HepG2 (cell line): ENCODE measurements around the gene ENO1. TPM values are rescaled to one million over a fixed set of nuclear protein-coding genes. Genes with fewer than 3 reads are reported as not detected.

Experiments
- ASH2L ChIP-seq: fragments of 300-600, 200-600 bp; sonication (generic); IDR thresholded peaks from 2 replicates; pipeline ENCODE4 v1.7.0; 2017; ENCODE audit warnings: low read depth, mild to moderate bottlenecking, moderate library complexity, mixed read lengths, low read length; ENCODE audit not compliant: insufficient read length
- ATF3 ChIP-seq: sonication (generic); formaldehyde crosslinking; IDR thresholded peaks from 2 replicates; pipeline ENCODE4 v1.4.0; 2020; ENCODE audit warnings: missing genetic modification reagents
- ATRX ChIP-seq: sonication (generic); formaldehyde crosslinking; IDR thresholded peaks from 2 replicates; pipeline ENCODE4 v1.4.0; 2020; ENCODE audit warnings: missing genetic modification reagents, borderline replicate concordance
- BRCA1 ChIP-seq: sonication (generic); formaldehyde crosslinking; IDR thresholded peaks from 2 replicates; pipeline ENCODE4 v1.4.0; 2020; ENCODE audit warnings: missing genetic modification reagents
- CENPX ChIP-seq: sonication (generic); formaldehyde crosslinking; IDR thresholded peaks from 2 replicates; pipeline ENCODE4 v1.9.0; 2021; ENCODE audit warnings: mild to moderate bottlenecking, missing genetic modification reagents, moderate library complexity
- NCOR1 ChIP-seq: fragments of 200-600 bp; sonication (generic); IDR thresholded peaks from 2 replicates; pipeline ENCODE4 v1.7.0; 2017; ENCODE audit warnings: antibody characterized with exemption, low read length, borderline replicate concordance
- NFE2 ChIP-seq: sonication (generic); formaldehyde crosslinking; IDR thresholded peaks from 2 replicates; pipeline ENCODE4 v1.4.0; 2020; ENCODE audit warnings: missing genetic modification reagents
- NONO ChIP-seq, 2 experiments: fragments of 450-650 bp in 1 of 2; sonication (generic) in 1 of 2; formaldehyde crosslinking in 1 of 2; IDR thresholded peaks in 1 of 2; conservative IDR thresholded peaks in 1 of 2; 2 replicates each; pipeline versions ENCODE4 v1.6.1 to v1.8.0; 2017 to 2022; ENCODE audit warnings: mild to moderate bottlenecking in 1 of 2, missing genetic modification reagents in 1 of 2, moderate library complexity in 1 of 2
- NPAS2 ChIP-seq: sonication (generic); formaldehyde crosslinking; IDR thresholded peaks from 2 replicates; pipeline ENCODE4 v1.8.0; 2022; ENCODE audit warnings: mild to moderate bottlenecking, missing genetic modification reagents, borderline replicate concordance
- PHB2 ChIP-seq: fragments of 450-650 bp; IDR thresholded peaks from 2 replicates; pipeline ENCODE4 v1.6.1; 2018; ENCODE audit not compliant: partially characterized antibody
- POLR2G ChIP-seq: fragments of 200-400 bp; formaldehyde crosslinking; IDR thresholded peaks from 2 replicates; pipeline ENCODE4 v1.6.1; 2018; ENCODE audit warnings: mild to moderate bottlenecking, low read depth, low read length, moderate library complexity
- RBFOX2 ChIP-seq: fragments of 200-400 bp; formaldehyde crosslinking; IDR thresholded peaks from 2 replicates; pipeline ENCODE4 v1.6.1; 2017; ENCODE audit warnings: low read depth, mild to moderate bottlenecking, low read length
- RBM22 ChIP-seq: fragments of 200-400 bp; formaldehyde crosslinking; optimal IDR thresholded peaks from 2 replicates; pipeline ENCODE3; 2017; ENCODE audit warnings: mild to moderate bottlenecking, low read length, moderate library complexity
- RBM39 ChIP-seq: fragments of 200-400 bp; formaldehyde crosslinking; IDR thresholded peaks from one replicate; pipeline ENCODE4 v1.6.1; 2018; ENCODE audit warnings: antibody characterized with exemption, mild to moderate bottlenecking, low read depth, low read length; ENCODE audit not compliant: poor library complexity, severe bottlenecking
- SMAD1 ChIP-seq: sonication (generic); formaldehyde crosslinking; IDR thresholded peaks from 2 replicates; pipeline ENCODE4 v1.4.0; 2020; ENCODE audit warnings: missing genetic modification reagents, low read depth, mild to moderate bottlenecking, borderline replicate concordance
- ZMYM3 ChIP-seq: sonication (generic); formaldehyde crosslinking; IDR thresholded peaks from 2 replicates; pipeline ENCODE4 v1.5.1; 2020; ENCODE audit warnings: mild to moderate bottlenecking, missing genetic modification reagents
- ZNF143 ChIP-seq: sonication (generic); formaldehyde crosslinking; IDR thresholded peaks from 2 replicates; pipeline ENCODE4 v1.4.0; 2020; ENCODE audit warnings: missing genetic modification reagents
- ZNF263 ChIP-seq: sonication (generic); formaldehyde crosslinking; IDR thresholded peaks from 2 replicates; pipeline ENCODE4 v1.4.0; 2020; ENCODE audit warnings: missing genetic modification reagents
- ZNF747 ChIP-seq: sonication (generic); formaldehyde crosslinking; IDR thresholded peaks from 2 replicates; pipeline ENCODE4 v1.8.1; 2023; ENCODE audit warnings: missing genetic modification reagents, mild to moderate bottlenecking, borderline replicate concordance
- ZSCAN29 ChIP-seq: sonication (generic); formaldehyde crosslinking; conservative IDR thresholded peaks from 2 replicates; pipeline ENCODE4 v1.4.0; 2020; ENCODE audit warnings: mild to moderate bottlenecking, missing genetic modification reagents
- polyA plus RNA-seq, 8 experiments: library from polyadenylated mRNA; depleted of rRNA in 3 of 8; stranded (reverse) in 7 of 8; unstranded in 1 of 8; fragments of >200 nt; fragmentation: Illumina TruSeq in 4 of 8; extraction: Trizol in 4 of 8; gene quantifications; 2 replicates each; pipeline versions ENCODE4 v1.2.1 to v1.2.3, GENCODE V29; 2011 to 2016; ENCODE audit warnings: low read depth in 4 of 8, missing spikeins in 1 of 8, mixed read lengths in 1 of 8; ENCODE audit not compliant: insufficient read depth in 1 of 8
- total RNA-seq, 5 experiments: library from RNA; depleted of rRNA; stranded (reverse); fragments of >200 nt; fragmentation: Illumina TruSeq; extraction: Trizol; gene quantifications; 2 replicates each; pipeline ENCODE4 v1.2.3, GENCODE V29; 2016; ENCODE audit warnings: low read depth in 1 of 5
- TF ChIP-seq, protein P1 (sequence below): sonication (generic); formaldehyde crosslinking; IDR thresholded peaks from 2 replicates; pipeline ENCODE4 v1.9.0; 2022; ENCODE audit warnings: low read depth, missing genetic modification reagents
- TF ChIP-seq, protein P2 (sequence below): IDR thresholded peaks from 2 replicates; pipeline ENCODE4 v1.6.1; 2016; ENCODE audit warnings: control low read depth
- TF ChIP-seq, protein P3 (sequence below): sonication (generic); formaldehyde crosslinking; IDR thresholded peaks from 2 replicates; pipeline ENCODE4 v1.4.0; 2020; ENCODE audit warnings: low read depth, missing genetic modification reagents

ENO1 gene
- total and polyA plus RNA-seq, 2 of the 13 experiments (the other 11 are each of a cell fraction or from before 2014, with no cell fraction given) = 1,559 to 3,103 TPM

DNA sequence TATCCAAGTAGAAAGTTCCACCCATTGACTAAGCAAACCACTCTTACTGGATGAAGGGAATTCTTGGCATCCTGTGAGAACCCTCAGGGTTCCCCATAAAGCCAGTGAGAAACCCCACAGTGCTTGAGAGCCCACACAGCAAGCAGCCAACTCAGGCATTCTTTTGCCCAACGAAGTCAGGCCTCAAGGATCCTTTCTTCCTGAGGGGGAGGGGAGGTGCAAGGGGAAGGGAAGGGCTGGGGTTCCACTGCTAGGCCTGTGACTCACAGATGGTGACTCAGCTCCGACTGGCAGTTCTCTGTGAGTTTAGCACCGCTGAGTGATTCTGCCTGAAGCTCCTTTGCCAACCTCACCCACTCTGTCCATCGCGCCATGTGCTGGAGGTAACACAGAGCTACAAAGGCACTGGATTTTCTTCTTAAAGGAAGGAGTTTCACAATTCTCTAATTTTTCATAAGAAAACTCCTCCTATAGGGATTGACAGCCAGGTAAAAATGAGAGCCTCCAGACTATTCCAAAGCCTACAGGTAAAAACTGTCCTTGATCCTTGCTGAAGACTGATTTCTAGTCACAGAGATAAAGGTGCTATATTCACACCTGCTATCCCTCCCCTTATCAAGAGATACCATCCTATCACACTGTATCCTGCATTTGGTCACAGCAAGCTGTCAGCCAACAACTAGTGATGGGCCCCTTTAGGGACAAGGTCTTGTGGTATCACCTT is 4.8 kb downstream of the ENO1 start (continued):
- no peak for TF ChIP-seq ZNF263 (CRISPR knock-in tag)
- TF ChIP-seq ZNF747 (CRISPR knock-in tag) = no peak
- no peak for TF ChIP-seq CENPX
- no peak for TF ChIP-seq ZNF143 (CRISPR knock-in tag)
- TF ChIP-seq ZMYM3 (CRISPR knock-in tag) = no peak
- TF ChIP-seq, protein P1, sequence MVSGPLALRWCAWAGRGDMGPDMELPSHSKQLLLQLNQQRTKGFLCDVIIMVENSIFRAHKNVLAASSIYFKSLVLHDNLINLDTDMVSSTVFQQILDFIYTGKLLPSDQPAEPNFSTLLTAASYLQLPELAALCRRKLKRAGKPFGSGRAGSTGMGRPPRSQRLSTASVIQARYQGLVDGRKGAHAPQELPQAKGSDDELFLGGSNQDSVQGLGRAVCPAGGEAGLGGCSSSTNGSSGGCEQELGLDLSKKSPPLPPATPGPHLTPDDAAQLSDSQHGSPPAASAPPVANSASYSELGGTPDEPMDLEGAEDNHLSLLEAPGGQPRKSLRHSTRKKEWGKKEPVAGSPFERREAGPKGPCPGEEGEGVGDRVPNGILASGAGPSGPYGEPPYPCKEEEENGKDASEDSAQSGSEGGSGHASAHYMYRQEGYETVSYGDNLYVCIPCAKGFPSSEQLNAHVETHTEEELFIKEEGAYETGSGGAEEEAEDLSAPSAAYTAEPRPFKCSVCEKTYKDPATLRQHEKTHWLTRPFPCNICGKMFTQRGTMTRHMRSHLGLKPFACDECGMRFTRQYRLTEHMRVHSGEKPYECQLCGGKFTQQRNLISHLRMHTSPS (CRISPR knock-in tag) = no peak
- no peak for TF ChIP-seq ASH2L
- peak; percentile 39 for TF ChIP-seq RBM22
- no peak for TF ChIP-seq NONO (IDR thresholded peaks at IDR 0.05)
- TF ChIP-seq NONO (CRISPR knock-in tag; conservative IDR thresholded peaks at IDR 0.05) = no peak
- TF ChIP-seq, protein P2, sequence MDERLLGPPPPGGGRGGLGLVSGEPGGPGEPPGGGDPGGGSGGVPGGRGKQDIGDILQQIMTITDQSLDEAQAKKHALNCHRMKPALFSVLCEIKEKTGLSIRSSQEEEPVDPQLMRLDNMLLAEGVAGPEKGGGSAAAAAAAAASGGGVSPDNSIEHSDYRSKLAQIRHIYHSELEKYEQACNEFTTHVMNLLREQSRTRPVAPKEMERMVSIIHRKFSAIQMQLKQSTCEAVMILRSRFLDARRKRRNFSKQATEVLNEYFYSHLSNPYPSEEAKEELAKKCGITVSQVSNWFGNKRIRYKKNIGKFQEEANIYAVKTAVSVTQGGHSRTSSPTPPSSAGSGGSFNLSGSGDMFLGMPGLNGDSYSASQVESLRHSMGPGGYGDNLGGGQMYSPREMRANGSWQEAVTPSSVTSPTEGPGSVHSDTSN (CRISPR knock-in tag) = no peak
- TF ChIP-seq BRCA1 (CRISPR knock-in tag) = no peak
- TF ChIP-seq NCOR1 = no peak
- TF ChIP-seq, protein P3, sequence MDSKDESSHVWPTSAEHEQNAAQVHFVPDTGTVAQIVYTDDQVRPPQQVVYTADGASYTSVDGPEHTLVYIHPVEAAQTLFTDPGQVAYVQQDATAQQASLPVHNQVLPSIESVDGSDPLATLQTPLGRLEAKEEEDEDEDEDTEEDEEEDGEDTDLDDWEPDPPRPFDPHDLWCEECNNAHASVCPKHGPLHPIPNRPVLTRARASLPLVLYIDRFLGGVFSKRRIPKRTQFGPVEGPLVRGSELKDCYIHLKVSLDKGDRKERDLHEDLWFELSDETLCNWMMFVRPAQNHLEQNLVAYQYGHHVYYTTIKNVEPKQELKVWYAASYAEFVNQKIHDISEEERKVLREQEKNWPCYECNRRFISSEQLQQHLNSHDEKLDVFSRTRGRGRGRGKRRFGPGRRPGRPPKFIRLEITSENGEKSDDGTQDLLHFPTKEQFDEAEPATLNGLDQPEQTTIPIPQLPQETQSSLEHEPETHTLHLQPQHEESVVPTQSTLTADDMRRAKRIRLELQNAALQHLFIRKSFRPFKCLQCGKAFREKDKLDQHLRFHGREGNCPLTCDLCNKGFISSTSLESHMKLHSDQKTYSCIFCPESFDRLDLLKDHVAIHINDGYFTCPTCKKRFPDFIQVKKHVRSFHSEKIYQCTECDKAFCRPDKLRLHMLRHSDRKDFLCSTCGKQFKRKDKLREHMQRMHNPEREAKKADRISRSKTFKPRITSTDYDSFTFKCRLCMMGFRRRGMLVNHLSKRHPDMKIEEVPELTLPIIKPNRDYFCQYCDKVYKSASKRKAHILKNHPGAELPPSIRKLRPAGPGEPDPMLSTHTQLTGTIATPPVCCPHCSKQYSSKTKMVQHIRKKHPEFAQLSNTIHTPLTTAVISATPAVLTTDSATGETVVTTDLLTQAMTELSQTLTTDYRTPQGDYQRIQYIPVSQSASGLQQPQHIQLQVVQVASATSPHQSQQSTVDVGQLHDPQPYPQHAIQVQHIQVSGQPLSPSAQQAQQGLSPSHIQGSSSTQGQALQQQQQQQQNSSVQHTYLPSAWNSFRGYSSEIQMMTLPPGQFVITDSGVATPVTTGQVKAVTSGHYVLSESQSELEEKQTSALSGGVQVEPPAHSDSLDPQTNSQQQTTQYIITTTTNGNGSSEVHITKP (CRISPR knock-in tag) = no peak
- TF ChIP-seq NPAS2 (CRISPR knock-in tag) = no peak
- no peak for TF ChIP-seq SMAD1 (CRISPR knock-in tag)
- no peak for TF ChIP-seq RBM39
- 0 out of 2 replicates have a peak, but pooled peaks have one; percentile 31 for TF ChIP-seq NFE2
- no peak for TF ChIP-seq ZSCAN29 (CRISPR knock-in tag)
- no peak for TF ChIP-seq PHB2
- peak; percentile 25 for TF ChIP-seq POLR2G
- peak; percentile 73 for TF ChIP-seq RBFOX2
- peak; percentile 73 for TF ChIP-seq ATF3 (CRISPR knock-in tag)
- TF ChIP-seq ATRX = no peak
